GM23248 (cell line): ENCODE measurements around the gene PIP4P1. TPM values are rescaled to one million over a fixed set of nuclear protein-coding genes. Genes with fewer than 3 reads are reported as not detected.

Experiments used
- DNase-seq: peaks from one replicate; pipeline ENCODE4 v3.0.0-alpha.2; 2015
- H2AFZ ChIP-seq: fragments of 200-600 bp; sonication (generic); 2 replicates; pipeline ENCODE4 v1.6.1; 2016; ENCODE audit warnings: antibody characterized with exemption
- H3F3A ChIP-seq: fragments of 200-600 bp; sonication (generic); 2 replicates; pipeline ENCODE4 v1.6.1; 2016; ENCODE audit warnings: mild to moderate bottlenecking, antibody characterized with exemption, mixed run types; ENCODE audit not compliant: insufficient read depth
- H3K27ac ChIP-seq: fragments of 200-600 bp; sonication (generic); 2 replicates; pipeline ENCODE4 v1.5.1; 2016; ENCODE audit warnings: mild to moderate bottlenecking
- H3K27me3 ChIP-seq: fragments of 200-600 bp; sonication (generic); replicated peaks from 2 replicates; pipeline ENCODE4 v1.6.1; 2016; ENCODE audit warnings: mild to moderate bottlenecking; ENCODE audit not compliant: insufficient read depth
- H3K36me3 ChIP-seq: fragments of 200-600 bp; sonication (generic); 2 replicates; pipeline ENCODE4 v1.6.1; 2016; ENCODE audit warnings: low read depth, mild to moderate bottlenecking
- H3K4me1 ChIP-seq: fragments of 200-600 bp; sonication (generic); 2 replicates; pipeline ENCODE4 v1.6.1; 2016; ENCODE audit warnings: mild to moderate bottlenecking; ENCODE audit not compliant: insufficient read depth
- H3K4me2 ChIP-seq: fragments of 200-600 bp; sonication (generic); one replicate; pipeline ENCODE4 v1.6.1; 2016; ENCODE audit warnings: mild to moderate bottlenecking; ENCODE audit not compliant: unreplicated experiment
- H3K4me3 ChIP-seq: fragments of 200-600 bp; sonication (generic); 2 replicates; pipeline ENCODE4 v1.5.1; 2016; ENCODE audit warnings: mild to moderate bottlenecking
- H3K79me2 ChIP-seq: fragments of 200-600 bp; sonication (generic); 2 replicates; pipeline ENCODE4 v1.6.1; 2016; ENCODE audit warnings: mild to moderate bottlenecking; ENCODE audit not compliant: insufficient read depth
- H3K9ac ChIP-seq: fragments of 200-600 bp; sonication (generic); 2 replicates; pipeline ENCODE4 v1.6.1; 2016; ENCODE audit warnings: mild to moderate bottlenecking
- H3K9me2 ChIP-seq: fragments of 200-600 bp; sonication (generic); 2 replicates; pipeline ENCODE4 v1.6.1; 2016; ENCODE audit warnings: mixed run types, mild to moderate bottlenecking, moderate library complexity; ENCODE audit not compliant: insufficient read depth
- H3K9me3 ChIP-seq: fragments of 200-600 bp; sonication (generic); one replicate; pipeline ENCODE4 v1.6.1; 2017; ENCODE audit warnings: low read depth
- H4K20me1 ChIP-seq: fragments of 200-600 bp; sonication (generic); 2 replicates; pipeline ENCODE4 v1.6.0; 2016; ENCODE audit not compliant: insufficient read depth
- EZH2 ChIP-seq: fragments of 200-600 bp; sonication (generic); IDR thresholded peaks from 2 replicates; pipeline ENCODE4 v1.6.1; 2018; ENCODE audit warnings: antibody characterized with exemption, mild to moderate bottlenecking; ENCODE audit not compliant: insufficient read depth, poor library complexity, severe bottlenecking
- EZH2phosphoT487 ChIP-seq: fragments of 200-600 bp; sonication (generic); IDR thresholded peaks from 2 replicates; pipeline ENCODE4 v1.6.1; 2018; ENCODE audit warnings: antibody characterized with exemption, moderate library complexity, mild to moderate bottlenecking, low read depth; ENCODE audit not compliant: insufficient read depth
- WGBS, 2 experiments: methylation state at CpG; one replicate each; pipeline ENCODE4 v1.1.6; 2015 to 2017; ENCODE audit warnings: low lambda C conversion rate in 2 of 2, low coverage in 1 of 2; ENCODE audit errors: missing lambda C conversion rate in 2 of 2; 5-methylcytosine and 5-hydroxymethylcytosine counted together
- in situ Hi-C: fragments of 300-500 bp; cut with MboI; formaldehyde crosslinking; loops from 2 replicates; pipeline ENCODE4 v1.15.0; 2020
- polyA plus RNA-seq: library from polyadenylated mRNA; unstranded; fragments of >200 nt; fragmentation: Nextera tagmentation; extraction: Ambion mirVana; gene quantifications from 2 replicates; pipeline ENCODE4 v1.2.1, GENCODE V29; 2016
- total RNA-seq: library from RNA; depleted of rRNA; stranded (reverse); fragments of >200 nt; shearing (Covaris generic); gene quantifications from 2 replicates; pipeline ENCODE4 v1.2.3, GENCODE V29; 2014

The PIP4P1 gene
- total and polyA plus RNA-seq, 2 experiments from 2014 or later: 18.6 to 21.6 TPM

DNA sequence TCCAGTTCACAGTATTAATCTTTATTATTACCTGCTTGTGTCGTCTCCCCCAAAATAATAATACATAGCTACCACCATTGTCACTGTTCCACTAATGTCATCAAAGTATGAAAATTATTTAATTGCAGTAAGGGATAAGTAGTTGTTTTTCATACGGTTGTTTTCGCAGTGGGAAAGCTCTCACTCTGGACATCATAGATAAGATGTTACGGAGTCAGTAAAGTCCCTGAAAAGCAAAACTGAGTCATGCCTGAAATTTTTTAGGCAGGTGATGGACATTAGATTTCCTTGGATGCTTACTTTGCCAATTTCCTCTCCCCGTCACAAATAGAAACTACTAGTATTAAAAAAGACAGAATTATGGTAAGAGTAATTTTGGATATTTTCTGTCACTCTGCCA, 21.1 kb upstream of the PIP4P1 start:
- H3K27ac ChIP-seq: no peak overlapping the region
- H3K4me1 ChIP-seq: no peaks in the 10 kb centered on the region; the same call in 1 of the 2 replicates
- H3K36me3 ChIP-seq: no peaks in the 10 kb centered on the region
- WGBS, 2 experiments: 70 to 75% methylated on average over 5 of the region's 5 CpGs
- H3K9me2 ChIP-seq: no peaks in the 10 kb centered on the region
- H3K9me3 ChIP-seq: no peaks in the 10 kb centered on the region
- H3F3A ChIP-seq: peaks cover 15% of the 10 kb centered on the region; the same call in 1 of the 2 replicates
- no peaks in the 10 kb centered on the region for H3K79me2 ChIP-seq
- no peak for DNase-seq
- no peak overlapping the region for H3K9ac ChIP-seq
- no peak overlapping the region for H3K4me2 ChIP-seq
- H4K20me1 ChIP-seq: no peaks in the 10 kb centered on the region
- no peak overlapping the region for H2AFZ ChIP-seq
- TF ChIP-seq EZH2phosphoT487: no peak
- no peak for TF ChIP-seq EZH2
- in situ Hi-C loops: no loop called here
- H3K27me3 ChIP-seq: no peaks in the 10 kb centered on the region
- no peak overlapping the region for H3K4me3 ChIP-seq

DNA sequence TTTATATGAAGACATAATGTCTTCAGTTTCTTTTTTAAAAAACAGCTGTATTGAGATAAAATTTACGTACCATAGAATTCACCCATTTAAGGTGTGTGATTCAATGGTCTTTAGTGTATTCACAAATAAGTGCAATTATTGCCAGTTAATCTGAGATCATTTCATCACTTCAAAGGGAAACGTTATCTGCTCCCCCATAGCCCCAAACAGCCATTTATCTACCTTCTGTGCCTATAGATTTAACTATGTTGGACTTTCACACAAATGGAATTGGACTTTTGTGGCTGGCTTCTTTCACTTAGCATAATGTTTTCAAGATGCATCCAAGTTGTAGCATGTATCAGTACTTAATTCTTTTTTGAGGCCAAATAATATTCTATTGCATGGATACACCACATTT, 17.7 kb upstream of the PIP4P1 start:
- H3K27me3 ChIP-seq: no peaks in the 10 kb centered on the region
- H3K79me2 ChIP-seq: peaks cover 12% of the 10 kb centered on the region
- H3K27ac ChIP-seq: no peak overlapping the region
- H4K20me1 ChIP-seq: no peaks in the 10 kb centered on the region
- no peaks in the 10 kb centered on the region; the same call in 1 of the 2 replicates for H3K4me1 ChIP-seq
- no peak for DNase-seq
- H3K9me2 ChIP-seq: no peaks in the 10 kb centered on the region
- no peak overlapping the region for H3K4me2 ChIP-seq
- no peak overlapping the region for H3K9ac ChIP-seq
- TF ChIP-seq EZH2phosphoT487 (no peak), EZH2 (no peak)
- H3K4me3 ChIP-seq: no peak overlapping the region
- H2AFZ ChIP-seq: no peak overlapping the region
- peaks cover 15% of the 10 kb centered on the region for H3K36me3 ChIP-seq
- in situ Hi-C loops: no loop called here
- H3K9me3 ChIP-seq: no peaks in the 10 kb centered on the region
- 92 to 95% methylated on average over 2 of the region's 2 CpGs for WGBS, 2 experiments
- H3F3A ChIP-seq: peaks cover 20% of the 10 kb centered on the region; the same call in 1 of the 2 replicates

DNA sequence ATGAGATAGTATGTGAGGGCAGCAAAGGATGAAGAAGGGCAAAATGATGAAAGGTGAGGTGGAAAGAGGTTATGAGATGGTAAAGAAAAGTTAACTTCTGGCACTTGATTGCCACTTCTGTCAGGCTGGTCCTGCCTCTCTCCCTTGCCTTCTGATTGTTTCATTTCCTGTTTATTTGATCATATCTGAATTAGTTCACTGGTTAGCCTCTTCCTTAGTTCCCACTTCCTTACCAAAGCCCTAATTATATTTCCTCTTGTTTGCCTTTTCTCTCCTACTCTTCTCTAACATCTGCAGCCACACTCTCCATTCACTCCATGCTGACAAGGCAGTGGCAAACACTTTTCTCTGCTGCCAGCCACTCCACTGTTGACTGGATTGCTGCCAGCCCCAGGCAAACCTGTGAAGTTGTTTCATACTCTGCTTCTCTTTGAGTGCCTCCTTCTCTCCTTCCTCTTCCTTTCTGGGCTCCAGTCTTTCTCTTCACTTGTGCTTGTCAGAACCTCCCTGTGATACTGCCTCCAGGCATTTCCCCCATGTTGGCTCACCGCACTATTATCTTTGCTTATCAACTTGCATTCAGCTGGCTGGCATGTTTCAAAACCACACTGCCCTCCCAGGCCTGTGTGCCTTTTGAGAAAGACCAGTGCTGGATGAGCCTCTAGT, 16.1 kb upstream of the PIP4P1 start:
- Histone ChIP-seq H3K4me2 (no peak overlapping the region), H4K20me1 (no peaks in the 10 kb centered on the region), H3K79me2 (peaks cover 28% of the 10 kb centered on the region), H3K4me3 (no peak overlapping the region), H3K4me1 (no peaks in the 10 kb centered on the region; the same call in 1 of the 2 replicates), H3K36me3 (peaks cover 24% of the 10 kb centered on the region), H2AFZ (no peak overlapping the region), H3K9ac (no peak overlapping the region), H3K27ac (no peak overlapping the region), H3F3A (peaks cover 20% of the 10 kb centered on the region; the same call in 1 of the 2 replicates), H3K9me3 (no peaks in the 10 kb centered on the region), H3K9me2 (no peaks in the 10 kb centered on the region), H3K27me3 (no peaks in the 10 kb centered on the region)
- DNase-seq: peak; percentile 39
- in situ Hi-C loops: no loop called here
- WGBS, 2 experiments: 81 to 82% methylated on average over 1 of the region's 1 CpG
- TF ChIP-seq EZH2phosphoT487 (no peak), EZH2 (no peak)

DNA sequence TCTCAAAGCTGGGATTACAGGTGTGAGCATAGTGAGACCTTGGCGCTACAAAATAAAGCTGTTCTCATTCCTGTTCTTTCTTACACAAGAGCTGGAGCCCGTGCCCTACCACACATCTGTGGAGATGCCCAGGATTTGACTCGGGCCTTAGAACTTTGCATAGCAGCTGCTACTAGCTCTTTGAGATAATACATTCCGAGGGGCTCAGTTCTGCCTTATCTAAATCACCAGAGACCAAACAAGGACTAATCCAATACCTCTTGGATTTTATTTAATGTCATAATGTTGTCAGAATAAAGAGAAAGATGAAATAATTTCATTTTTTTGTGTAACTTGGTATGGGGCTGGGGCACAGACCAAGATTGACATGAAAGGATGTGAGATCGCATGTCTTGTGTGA, 15.5 kb upstream of the PIP4P1 start:
- H3K79me2 ChIP-seq: peaks cover 33% of the 10 kb centered on the region
- no peak for DNase-seq
- no peaks in the 10 kb centered on the region; the same call in 1 of the 2 replicates for H3K4me1 ChIP-seq
- H3K27me3 ChIP-seq: no peaks in the 10 kb centered on the region
- H4K20me1 ChIP-seq: no peaks in the 10 kb centered on the region
- in situ Hi-C loops: no loop called here
- H3K4me2 ChIP-seq: no peak overlapping the region
- H3K36me3 ChIP-seq: peaks cover 24% of the 10 kb centered on the region
- no peaks in the 10 kb centered on the region for H3K9me3 ChIP-seq
- H2AFZ ChIP-seq: no peak overlapping the region
- H3K9ac ChIP-seq: no peak overlapping the region
- H3K27ac ChIP-seq: no peak overlapping the region
- peaks cover 20% of the 10 kb centered on the region; the same call in 1 of the 2 replicates for H3F3A ChIP-seq
- H3K9me2 ChIP-seq: no peaks in the 10 kb centered on the region
- WGBS, 2 experiments: 82 to 85% methylated on average over 5 of the region's 5 CpGs
- TF ChIP-seq EZH2 (no peak), EZH2phosphoT487 (no peak)
- no peak overlapping the region for H3K4me3 ChIP-seq
